HCT116 (cell line): Measurements from ENCODE around the gene SRSF7. TPM values are rescaled to one million over a fixed set of nuclear protein-coding genes. Genes with fewer than 3 reads are reported as not detected.

Experiments
- ATAC-seq: fragments of 200-7000 bp; cut with Tn5 transposase; 2 replicates; pipeline ENCODE4 v1.9.1; 2020; ENCODE audit warnings: mild to moderate bottlenecking, moderate library complexity
- BruUV-seq: library from RNA; stranded (reverse); fragments of 400-500 nt; replicated peaks from 2 replicates; lab custom pipeline; 2021; lab: Mats Ljungman, UMichigan
- CTCF ChIA-PET: fragments of 300-600 bp; sonication (Branson Sonifier 250); formaldehyde crosslinking; loops from one replicate; lab custom pipeline; 2021; ENCODE audit warnings: antibody characterized with exemption; lab: Charles Lee
- POLR2A ChIA-PET: fragments of 300-600, 350-600 bp; sonication (Branson Sonifier 250); formaldehyde crosslinking; loops from one replicate; lab custom pipeline; 2021; ENCODE audit warnings: antibody characterized with exemption; lab: Charles Lee
- RAD21 ChIA-PET, 2 experiments: fragments of 300-600 bp; sonication (Branson Sonifier 250); formaldehyde crosslinking; loops; one replicate each; lab custom pipeline; 2023; ENCODE audit warnings: low total read pairs in 2 of 2; ENCODE audit not compliant: uncharacterized antibody in 2 of 2, unreplicated experiment in 2 of 2, low non-redundant PET in 1 of 2; lab: Charles Lee
- DNase-seq: peaks from one replicate; pipeline ENCODE4 v3.0.0-alpha.2; 2010; ENCODE audit warnings: low read depth, low spot score
- H2AFZ ChIP-seq: fragments of 200-600 bp; shearing (Covaris generic), sonication (generic); 2 replicates; pipeline ENCODE4 v1.6.1; 2017; ENCODE audit warnings: low read depth, mixed run types, mixed read lengths, antibody characterized with exemption, low read length; ENCODE audit not compliant: poor library complexity, severe bottlenecking
- H3K27ac ChIP-seq: 2 replicates; pipeline ENCODE4 v1.5.1; 2012; ENCODE audit warnings: low read depth, low read length
- H3K27me3 ChIP-seq: fragments of 200-600 bp; sonication (generic); 2 replicates; pipeline ENCODE4 v1.6.1; 2016; ENCODE audit warnings: mixed run types, low read length, mixed read lengths; ENCODE audit not compliant: insufficient read depth
- H3K36me3 ChIP-seq, 2 experiments: fragments of 200-500 bp in 1 of 2; fragments of 200-600 bp in 1 of 2; sonication (Bioruptor generic) in 1 of 2; sonication (generic) in 1 of 2; 2 replicates each; pipeline versions ENCODE4 v1.5.1 to v1.6.1; 2014 to 2016; ENCODE audit warnings: low read length in 2 of 2, inconsistent platforms in 1 of 2, mixed read lengths in 1 of 2, mixed run types in 1 of 2; ENCODE audit not compliant: insufficient read depth in 2 of 2, control insufficient read depth in 1 of 2
- H3K4me1 ChIP-seq, 2 experiments: fragments of 200-600 bp in 1 of 2; sonication (generic) in 1 of 2; 2 replicates each; pipeline versions ENCODE4 v1.5.1 to v1.6.1; 2012 to 2017; ENCODE audit warnings: low read length in 2 of 2, inconsistent platforms in 1 of 2, mild to moderate bottlenecking in 1 of 2, mixed read lengths in 1 of 2, mixed run types in 1 of 2, moderate library complexity in 1 of 2; ENCODE audit not compliant: insufficient read depth in 2 of 2, control insufficient read depth in 1 of 2
- H3K4me2 ChIP-seq: fragments of 200-600 bp; sonication (generic); 2 replicates; pipeline ENCODE4 v1.6.1; 2017; ENCODE audit warnings: mixed run types, low read length, mixed read lengths
- H3K4me3 ChIP-seq, 2 experiments: fragments of 200-600 bp in 1 of 2; sonication (generic) in 1 of 2; replicated peaks in 1 of 2; 2 replicates each; pipeline ENCODE4 v1.5.1; 2011 to 2016; ENCODE audit warnings: low read length in 2 of 2, control low read depth in 1 of 2, low read depth in 1 of 2, mild to moderate bottlenecking in 1 of 2, mixed read lengths in 1 of 2, mixed run types in 1 of 2
- H3K79me2 ChIP-seq: fragments of 200-600 bp; sonication (generic); 2 replicates; pipeline ENCODE4 v1.6.1; 2017; ENCODE audit warnings: mild to moderate bottlenecking, mixed run types, low read length, moderate library complexity, mixed read lengths; ENCODE audit not compliant: insufficient read depth
- H3K9ac ChIP-seq: fragments of 200-600 bp; sonication (generic); 2 replicates; pipeline ENCODE4 v1.6.1; 2016; ENCODE audit warnings: low read length, mixed read lengths
- H3K9me2 ChIP-seq: fragments of 200-600 bp; sonication (generic), shearing (Covaris generic); 2 replicates; pipeline ENCODE4 v1.6.1; 2017; ENCODE audit warnings: mixed run types, mild to moderate bottlenecking, moderate library complexity; ENCODE audit not compliant: insufficient read depth
- H3K9me3 ChIP-seq, 2 experiments: fragments of 200-500 bp in 1 of 2; fragments of 200-600 bp in 1 of 2; sonication (Bioruptor generic) in 1 of 2; sonication (generic) in 1 of 2; 2 replicates each; pipeline ENCODE4 v1.6.1; 2014 to 2017; ENCODE audit warnings: low read length in 2 of 2, mixed read lengths in 2 of 2, inconsistent platforms in 1 of 2, low read depth in 1 of 2, mild to moderate bottlenecking in 1 of 2, mixed run types in 1 of 2, moderate library complexity in 1 of 2; ENCODE audit not compliant: control insufficient read depth in 1 of 2, insufficient read depth in 1 of 2
- H4K20me1 ChIP-seq: fragments of 200-600 bp; sonication (generic), shearing (Covaris generic); 2 replicates; pipeline ENCODE4 v1.6.1; 2017; ENCODE audit warnings: mixed run types, mild to moderate bottlenecking, moderate library complexity; ENCODE audit not compliant: insufficient read depth
- CEBPB ChIP-seq: IDR thresholded peaks from 2 replicates; pipeline ENCODE4 v1.6.1; 2012; ENCODE audit warnings: low read depth
- RAD21 ChIP-seq: IDR thresholded peaks from 2 replicates; pipeline ENCODE4 v1.6.1; 2012; ENCODE audit warnings: low read depth, mild to moderate bottlenecking
- TCF7L2 ChIP-seq: IDR thresholded peaks from 2 replicates; pipeline ENCODE4 v1.7.0; 2011; ENCODE audit warnings: borderline replicate concordance, inconsistent platforms; ENCODE audit not compliant: insufficient read depth, insufficient read length; ENCODE audit errors: extremely low read depth
- ZBTB33 ChIP-seq: IDR thresholded peaks from 2 replicates; pipeline ENCODE4 v1.6.1; 2011; ENCODE audit warnings: mild to moderate bottlenecking, low read length, moderate library complexity; ENCODE audit not compliant: insufficient replicate concordance; ENCODE audit errors: extremely low read depth
- intact Hi-C: fragments of 100-400 bp; cut with micrococcal nuclease; formaldehyde crosslinking; loops from 2 replicates; pipeline ENCODE4 v1.10.0; 2022
- total RNA-seq: library from RNA; stranded (reverse); gene quantifications from one replicate; pipeline ENCODE4 v1.2.1, GENCODE V29; 2021; ENCODE audit not compliant: unreplicated experiment

Gene SRSF7
- total RNA-seq, 1 experiment from 2014 or later, result 215 TPM

- Histone ChIP-seq H3K4me1 (no peaks in the 10 kb centered on the region), H3K36me3 (no peaks in the 10 kb centered on the region), H3K9ac (no peak overlapping the region), H3K27ac (no peak overlapping the region), H3K9me2 (no peaks in the 10 kb centered on the region), H3K9me3 (no peaks in the 10 kb centered on the region), H3K4me2 (no peak overlapping the region), H2AFZ (no peak overlapping the region), H3K27me3 (no peaks in the 10 kb centered on the region), H3K79me2 (no peaks in the 10 kb centered on the region), H4K20me1 (no peaks in the 10 kb centered on the region), H3K4me3 (no peak overlapping the region)
- intact Hi-C loops, result no loop called here
- BruUV-seq, result no TSS peak
- TF ChIP-seq TCF7L2, result no peak
- no peak for TF ChIP-seq ZBTB33
- no peak for TF ChIP-seq CEBPB
- RAD21 ChIA-PET, result no interaction called here
- no peak for DNase-seq
- ATAC-seq, result no peak
- CTCF ChIA-PET, result no interaction called here
- POLR2A ChIA-PET, result interaction anchor here (2.8 kb wide), 1 partner anchor 20 kb away, joined by 17 read pairs; the partner anchor contains the start of gene SRSF7
Measured at GRCh38 chr2:38771632-38772031, 20.5 kb upstream of the SRSF7 start.

GRCh38 chr2:38765551-38765950, 14.4 kb upstream of the SRSF7 start:
- no peaks in the 10 kb centered on the region for H4K20me1 ChIP-seq
- ChIA-PET CTCF (no interaction called here), RAD21 (no interaction called here), POLR2A (interaction anchor here (1.2 kb wide), 1 partner anchor 14 kb away, joined by 4 read pairs; the partner anchor contains the start of gene SRSF7)
- no TSS peak for BruUV-seq
- no peaks in the 10 kb centered on the region for H3K9me2 ChIP-seq
- H3K9ac ChIP-seq, result no peak overlapping the region
- no peak overlapping the region for H3K4me3 ChIP-seq
- H3K36me3 ChIP-seq, result no peaks in the 10 kb centered on the region
- no peak for TF ChIP-seq RAD21
- H3K27ac ChIP-seq, result no peak overlapping the region
- H3K4me2 ChIP-seq, result no peak overlapping the region
- no peaks in the 10 kb centered on the region for H3K9me3 ChIP-seq
- H3K27me3 ChIP-seq, result no peaks in the 10 kb centered on the region
- no peak for ATAC-seq
- no peaks in the 10 kb centered on the region for H3K79me2 ChIP-seq
- DNase-seq, result no peak
- intact Hi-C loops, result no loop called here
- no peaks in the 10 kb centered on the region for H3K4me1 ChIP-seq
- no peak overlapping the region for H2AFZ ChIP-seq
